ENCODE results near the gene TRIM62. TPM values are rescaled to one million over a fixed set of nuclear protein-coding genes. Genes with fewer than 3 reads are reported as not detected.

The TRIM62 gene
- total RNA-seq, 4 donors from 2014 or later: 6.0 to 9.9 (median 6.9) TPM

- TF ChIP-seq, protein P1, sequence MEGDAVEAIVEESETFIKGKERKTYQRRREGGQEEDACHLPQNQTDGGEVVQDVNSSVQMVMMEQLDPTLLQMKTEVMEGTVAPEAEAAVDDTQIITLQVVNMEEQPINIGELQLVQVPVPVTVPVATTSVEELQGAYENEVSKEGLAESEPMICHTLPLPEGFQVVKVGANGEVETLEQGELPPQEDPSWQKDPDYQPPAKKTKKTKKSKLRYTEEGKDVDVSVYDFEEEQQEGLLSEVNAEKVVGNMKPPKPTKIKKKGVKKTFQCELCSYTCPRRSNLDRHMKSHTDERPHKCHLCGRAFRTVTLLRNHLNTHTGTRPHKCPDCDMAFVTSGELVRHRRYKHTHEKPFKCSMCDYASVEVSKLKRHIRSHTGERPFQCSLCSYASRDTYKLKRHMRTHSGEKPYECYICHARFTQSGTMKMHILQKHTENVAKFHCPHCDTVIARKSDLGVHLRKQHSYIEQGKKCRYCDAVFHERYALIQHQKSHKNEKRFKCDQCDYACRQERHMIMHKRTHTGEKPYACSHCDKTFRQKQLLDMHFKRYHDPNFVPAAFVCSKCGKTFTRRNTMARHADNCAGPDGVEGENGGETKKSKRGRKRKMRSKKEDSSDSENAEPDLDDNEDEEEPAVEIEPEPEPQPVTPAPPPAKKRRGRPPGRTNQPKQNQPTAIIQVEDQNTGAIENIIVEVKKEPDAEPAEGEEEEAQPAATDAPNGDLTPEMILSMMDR (IDR thresholded peaks at IDR 0.05): no peak
- no peak for TF ChIP-seq POLR2A (IDR thresholded peaks at IDR 0.05)
- H3K27me3 ChIP-seq: no peaks in the 10 kb centered on the region
- H3K4me1 ChIP-seq: peaks cover 4 to 16% of the 10 kb centered on the region in 2 donors
- DNase-seq: peak; percentile 18 to 22
- intact Hi-C loops (cut with DNase I): no loop called here
- no peak overlapping the region for H3K27ac ChIP-seq
- H3K4me3 ChIP-seq (replicated peaks in 1 of 3): no peak overlapping the region
- peaks cover 0 to 11% of the 10 kb centered on the region in 2 donors for H3K36me3 ChIP-seq
- H3K9me3 ChIP-seq: no peaks in the 10 kb centered on the region
- 62 to 72% methylated on average over 4 of the region's 4 CpGs for WGBS, 2 donors
These were observed 25.8 kb downstream of the TRIM62 start for GRCh38 chr1:33155877-33156538.

DNA sequence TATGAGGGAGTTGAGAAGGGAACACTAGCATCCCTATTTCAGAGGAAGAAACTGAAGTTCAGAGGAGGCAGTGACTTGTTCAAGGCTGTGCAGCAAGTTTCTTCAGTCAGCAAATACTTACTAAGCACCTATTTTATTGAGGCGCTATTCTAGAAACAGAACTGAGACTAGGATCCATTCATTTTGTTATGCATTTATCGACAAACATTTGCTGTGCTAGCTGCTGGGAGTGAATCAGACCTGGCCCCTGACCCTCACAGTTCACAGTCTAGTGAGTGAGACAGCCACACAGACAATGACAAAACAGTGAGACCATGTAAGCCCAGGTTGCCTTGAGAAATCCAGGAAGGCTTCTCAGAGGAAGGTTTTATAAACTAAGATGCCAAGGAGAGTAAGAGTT is 28.2 kb downstream of the TRIM62 start:
- TF ChIP-seq, protein P1 (IDR thresholded peaks at IDR 0.05): no peak
- no peak for TF ChIP-seq POLR2A (IDR thresholded peaks at IDR 0.05)
- 87 to 90% methylated on average over 2 of the region's 2 CpGs for WGBS, 2 donors

DNA sequence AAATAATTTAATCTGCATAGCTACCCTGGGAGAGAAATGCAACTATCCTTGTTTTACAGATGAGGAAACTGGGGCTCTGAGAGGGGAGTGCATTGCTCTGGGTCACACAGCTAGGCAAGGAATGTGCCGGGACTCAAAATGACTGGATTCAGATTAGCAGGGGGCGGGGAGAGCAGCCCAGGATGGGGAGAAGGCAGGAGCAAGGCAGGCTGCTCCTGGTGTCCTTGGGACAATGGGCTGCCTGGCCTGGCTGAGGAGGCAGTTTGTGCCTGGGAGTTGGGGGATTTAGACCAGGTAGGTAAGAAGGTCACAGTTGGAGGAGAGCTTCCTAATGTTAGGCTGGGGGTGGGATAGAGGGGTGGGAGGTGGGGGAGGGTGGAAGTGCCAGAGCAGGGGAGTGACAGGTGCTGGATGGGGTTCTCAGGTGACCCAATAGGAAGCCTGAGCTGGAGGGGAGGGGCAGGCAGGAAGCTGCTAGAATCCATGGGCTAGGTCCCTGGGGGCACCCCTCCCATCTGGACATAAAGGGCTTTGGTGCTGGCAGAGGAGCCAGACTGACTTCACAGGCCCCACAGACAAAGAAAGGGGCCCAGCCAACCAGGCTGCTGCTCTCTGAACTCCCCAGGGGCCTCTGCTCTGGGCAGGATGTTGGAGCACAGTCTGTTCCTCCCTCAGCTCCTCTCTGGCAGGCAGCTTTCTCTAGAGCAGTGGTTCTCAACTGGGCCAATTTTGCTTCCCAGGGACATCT is 29.0 kb downstream of the TRIM62 start:
- DNase-seq: peak; percentile 23 to 36
- 69 to 80% methylated on average over 2 of the region's 2 CpGs for WGBS, 2 donors
- TF ChIP-seq, protein P1 (IDR thresholded peaks at IDR 0.05): no peak
- TF ChIP-seq POLR2A (IDR thresholded peaks at IDR 0.05): no peak

More for the DNA sequence above, 28.2 kb downstream of the TRIM62 start:
- no peak overlapping the region for H3K4me3 ChIP-seq (replicated peaks in 1 of 3)
- intact Hi-C loops (cut with DNase I): no loop called here
- peak overlapping the region in 1 of 3 donors; percentile 24 for H3K27ac ChIP-seq
- peaks cover 4 to 13% of the 10 kb centered on the region in 2 donors for H3K4me1 ChIP-seq
- no peaks in the 10 kb centered on the region for H3K9me3 ChIP-seq
- no peak for DNase-seq
- peaks cover 0 to 5% of the 10 kb centered on the region in 2 donors for H3K36me3 ChIP-seq
- no peaks in the 10 kb centered on the region for H3K27me3 ChIP-seq

DNA sequence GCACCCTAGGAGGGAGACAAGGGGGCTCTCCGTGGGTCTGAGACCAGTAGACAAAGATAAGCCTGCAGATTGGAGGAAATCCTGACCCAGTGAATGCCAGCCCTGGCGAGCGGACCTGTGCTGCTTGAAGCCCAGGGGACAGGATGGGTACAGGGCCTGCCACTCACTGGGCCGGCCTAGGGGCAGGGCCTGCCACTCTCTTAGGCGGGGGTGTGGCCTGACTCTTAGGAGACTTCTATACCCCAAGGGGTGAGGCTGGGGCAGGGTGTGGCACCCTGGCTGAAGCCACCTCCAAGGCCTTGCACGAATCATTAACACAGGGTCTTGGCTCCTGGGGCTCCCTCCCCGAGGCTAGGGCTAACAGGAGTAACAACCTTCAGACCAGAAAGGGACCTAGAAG is 30.7 kb downstream of the TRIM62 start:
- 80 to 85% methylated on average over 3 to 7 of the region's 7 CpGs for WGBS, 2 donors
- peaks cover 0 to 12% of the 10 kb centered on the region in 2 donors for H3K36me3 ChIP-seq
- TF ChIP-seq POLR2A (IDR thresholded peaks at IDR 0.05): no peak
- TF ChIP-seq, protein P1 (IDR thresholded peaks at IDR 0.05): no peak
- intact Hi-C loops (cut with DNase I): no loop called here
- no peak overlapping the region for H3K27ac ChIP-seq
- no peak for DNase-seq
- H3K9me3 ChIP-seq: no peaks in the 10 kb centered on the region
- H3K27me3 ChIP-seq: no peaks in the 10 kb centered on the region
- peaks cover 3 to 9% of the 10 kb centered on the region in 2 donors for H3K4me1 ChIP-seq
- no peak overlapping the region for H3K4me3 ChIP-seq (replicated peaks in 1 of 3)

More for the DNA sequence above, 29.0 kb downstream of the TRIM62 start:
- Histone ChIP-seq H3K27me3 (no peaks in the 10 kb centered on the region), H3K4me1 (peaks cover 4 to 13% of the 10 kb centered on the region in 2 donors), H3K36me3 (peaks cover 0 to under 1% of the 10 kb centered on the region in 2 donors), H3K4me3 (replicated peaks in 1 of 3) (no peak overlapping the region), H3K9me3 (no peaks in the 10 kb centered on the region), H3K27ac (peak overlapping the region in 2 of 3 donors; percentile 17 to 24)
- intact Hi-C loops (cut with DNase I): no loop called here

DNA sequence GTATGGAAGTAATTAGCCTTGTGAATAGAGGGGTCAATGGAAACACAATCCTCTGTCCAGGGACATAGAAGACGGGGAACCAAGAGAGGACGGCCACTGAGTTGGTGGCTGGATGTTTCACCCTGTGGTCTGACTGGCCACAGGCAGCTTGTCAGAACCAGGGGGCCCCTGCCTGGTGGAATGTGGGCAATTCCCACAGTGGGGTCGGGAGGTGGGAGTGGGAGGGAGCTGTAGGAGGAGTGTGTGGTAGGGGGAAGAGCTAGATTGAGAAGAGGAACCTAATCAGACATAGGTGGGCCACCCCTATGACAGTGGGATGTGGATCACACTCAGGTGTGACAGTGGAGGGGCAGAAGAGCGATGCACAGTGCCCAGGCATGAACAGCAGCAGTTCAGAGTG is 31.3 kb downstream of the TRIM62 start:
- Histone ChIP-seq H3K27me3 (no peaks in the 10 kb centered on the region), H3K27ac (no peak overlapping the region), H3K9me3 (no peaks in the 10 kb centered on the region), H3K4me1 (peaks cover 0 to 8% of the 10 kb centered on the region in 2 donors), H3K4me3 (replicated peaks in 1 of 3) (no peak overlapping the region), H3K36me3 (peaks cover 0 to 12% of the 10 kb centered on the region in 2 donors)
- TF ChIP-seq POLR2A (IDR thresholded peaks at IDR 0.05): no peak
- TF ChIP-seq, protein P1 (IDR thresholded peaks at IDR 0.05): no peak
- DNase-seq: no peak
- intact Hi-C loops (cut with DNase I): no loop called here
- 79 to 87% methylated on average over 4 of the region's 4 CpGs for WGBS, 2 donors
